Activated CD4-positive, alpha-beta T cell treated with anti-CD3 and anti-CD28 coated beads for 4 hours (primary cell): ENCODE measurements around the gene MYOM1.
A peak's percentile ranks its signal among the peaks of the same experiment; 100 is the strongest.
"Not testable (repeated sequence)": the region's sequence is repeated elsewhere in the genome, so short reads cannot be mapped to it uniquely, and the experiment has no call there.

Experiments used
- DNase-seq, 2 donors: peaks; one replicate each; pipeline ENCODE4 v3.0.0-alpha.2; 2020

Gene MYOM1

DNA sequence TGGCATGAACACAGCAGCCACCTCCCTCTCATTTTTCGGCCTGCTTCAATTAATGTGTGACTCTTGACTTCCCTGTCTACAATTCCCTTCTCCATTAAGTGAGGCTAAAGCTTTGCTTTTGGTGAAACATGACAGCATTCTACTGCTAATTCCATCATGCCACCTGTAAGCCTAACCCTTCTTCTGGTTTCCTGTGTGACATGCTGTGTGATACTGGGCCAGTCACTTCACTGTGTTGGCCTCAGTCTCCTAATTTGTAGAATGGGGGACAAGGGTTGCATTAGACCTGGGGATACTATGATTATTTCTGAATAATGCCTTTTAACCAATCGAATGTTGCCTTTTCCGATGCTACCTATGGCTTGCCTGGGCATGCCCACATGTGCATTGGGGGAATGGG lies 146.4 kb downstream of the MYOM1 start:
- not testable (repeated sequence) for DNase-seq

DNA sequence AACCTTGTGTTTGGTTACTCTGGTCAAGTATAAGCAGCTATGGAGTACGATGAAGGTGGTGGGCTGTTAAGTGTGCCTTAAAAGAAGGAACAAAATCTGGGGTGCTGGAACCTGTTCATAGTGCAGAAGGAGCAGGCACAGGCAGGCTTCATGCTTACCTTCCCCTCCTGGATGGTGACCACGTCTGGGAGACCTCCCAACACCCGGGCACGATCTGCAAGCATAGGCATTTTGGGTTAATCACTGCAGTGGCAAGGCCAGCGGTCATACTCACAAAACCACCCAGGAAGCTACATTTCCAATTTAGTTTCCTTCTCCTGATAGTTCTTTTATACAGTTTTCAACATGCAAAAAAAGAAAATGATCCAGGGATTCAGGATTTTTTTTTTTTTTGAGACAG lies 148.1 kb downstream of the MYOM1 start:
- DNase-seq, result no peak

DNA sequence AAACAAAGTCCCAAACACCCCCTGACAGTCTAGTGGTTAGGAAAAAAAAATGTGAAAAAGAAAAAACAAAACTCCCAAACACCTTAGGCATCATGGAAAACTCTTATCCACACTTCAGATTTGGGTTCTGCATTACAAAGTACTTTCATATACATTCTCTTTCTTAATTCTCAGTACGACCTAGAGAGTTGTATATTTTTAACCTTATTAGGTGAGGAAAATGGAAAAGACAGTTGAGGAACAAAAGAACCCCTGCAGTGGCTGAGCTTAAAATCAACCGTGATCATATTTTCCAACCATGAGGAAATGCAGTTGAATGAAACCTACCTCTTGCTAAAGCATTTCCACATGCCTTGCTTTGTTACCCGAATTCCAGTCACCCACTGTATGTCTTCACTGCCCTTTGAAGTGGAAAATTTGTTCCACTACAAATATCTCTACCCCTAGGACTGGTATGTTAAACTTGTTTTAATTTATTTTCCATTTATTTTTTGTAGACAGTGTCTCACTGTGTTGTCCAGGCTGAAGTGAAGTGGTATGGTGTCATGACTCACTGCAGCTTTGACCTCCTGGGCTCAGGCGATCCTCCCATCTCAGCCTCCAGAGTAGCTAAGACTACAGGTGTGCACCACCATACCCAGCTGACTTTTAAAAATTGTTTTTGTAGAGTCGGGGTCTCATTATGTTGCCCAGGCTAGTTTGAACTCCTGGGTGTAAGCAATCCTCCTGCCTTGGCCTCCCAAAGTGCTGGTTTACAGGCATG lies 149.9 kb downstream of the MYOM1 start:
- DNase-seq, result no peak

DNA sequence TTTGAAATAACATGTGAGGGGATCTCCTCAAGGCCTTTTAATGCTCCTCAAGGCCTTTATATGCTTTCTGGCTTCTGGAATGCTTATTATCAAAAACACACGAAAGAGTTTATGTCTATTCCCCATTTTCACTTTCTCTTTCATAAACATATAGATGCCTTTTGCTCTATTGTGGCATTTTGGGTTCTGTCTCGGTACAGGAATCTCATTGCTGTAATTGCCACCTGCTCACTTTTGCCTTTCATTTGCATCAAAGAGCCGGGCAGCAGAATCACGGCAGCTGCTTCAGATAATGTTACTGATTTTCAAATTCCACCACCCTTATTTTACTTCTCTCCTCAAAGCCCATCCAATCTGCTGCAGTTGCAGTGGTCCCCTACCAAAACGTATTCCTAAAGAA lies 152.0 kb downstream of the MYOM1 start:
- no peak for DNase-seq

DNA sequence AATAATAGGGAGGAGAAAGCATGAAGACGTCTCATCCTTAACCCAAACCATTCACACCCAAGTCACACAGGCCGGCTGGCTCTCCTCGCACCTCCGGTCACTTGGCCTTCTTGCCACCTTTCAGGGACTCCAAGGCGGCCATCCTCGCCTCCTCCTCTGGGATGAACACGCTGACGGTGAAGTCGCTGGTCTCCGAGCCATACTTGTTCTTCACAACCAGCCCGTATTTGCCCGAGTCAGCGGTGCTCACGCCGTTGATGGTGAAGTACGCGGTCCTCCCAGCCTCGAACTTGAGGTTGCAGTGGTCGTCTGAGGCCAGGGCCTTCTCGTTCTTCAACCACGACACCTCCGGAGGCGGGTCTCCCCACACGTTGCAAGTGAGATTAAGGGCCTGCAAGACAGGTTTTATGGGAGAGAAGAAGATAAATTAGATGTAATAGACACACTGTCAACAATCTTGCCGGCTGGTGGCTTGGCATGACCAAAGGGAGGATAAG lies 152.6 kb downstream of the MYOM1 start:
- DNase-seq, result no peak

DNA sequence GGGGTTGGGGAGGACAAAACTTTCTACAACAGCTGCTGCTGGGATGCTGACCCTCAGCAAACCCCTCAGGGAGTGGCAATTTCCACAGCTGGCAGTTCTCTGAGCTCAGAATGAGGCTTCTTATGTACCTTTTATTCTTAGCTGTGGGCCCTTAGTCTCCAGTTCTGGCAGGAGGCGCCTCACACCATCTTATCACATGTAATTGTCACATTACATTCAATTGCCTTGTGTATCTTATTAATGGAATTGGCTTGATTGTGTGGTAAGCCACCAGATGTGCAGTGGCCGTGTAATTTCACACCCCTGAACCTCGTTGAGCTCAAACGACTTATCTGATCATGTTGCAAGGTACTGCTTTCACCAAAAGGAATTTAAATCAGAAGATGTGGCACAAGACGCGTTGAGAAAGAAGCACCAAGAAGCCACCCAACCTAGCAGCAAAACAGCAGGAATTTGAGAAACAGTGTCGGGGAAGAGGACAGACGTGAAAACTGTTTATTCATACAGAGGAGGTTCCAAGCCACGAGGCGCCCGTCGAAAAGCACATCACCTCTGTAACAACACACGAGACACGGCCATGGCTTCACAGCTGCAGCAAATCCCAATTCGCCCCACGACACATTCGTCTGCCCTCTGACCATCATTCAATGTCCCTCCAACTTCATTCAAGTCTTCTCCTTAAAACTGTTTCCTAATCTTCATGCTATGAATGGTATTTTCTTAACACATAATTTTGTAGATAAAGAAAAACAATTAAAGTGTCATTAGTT lies 153.2 kb downstream of the MYOM1 start:
- DNase-seq, result no peak

DNA sequence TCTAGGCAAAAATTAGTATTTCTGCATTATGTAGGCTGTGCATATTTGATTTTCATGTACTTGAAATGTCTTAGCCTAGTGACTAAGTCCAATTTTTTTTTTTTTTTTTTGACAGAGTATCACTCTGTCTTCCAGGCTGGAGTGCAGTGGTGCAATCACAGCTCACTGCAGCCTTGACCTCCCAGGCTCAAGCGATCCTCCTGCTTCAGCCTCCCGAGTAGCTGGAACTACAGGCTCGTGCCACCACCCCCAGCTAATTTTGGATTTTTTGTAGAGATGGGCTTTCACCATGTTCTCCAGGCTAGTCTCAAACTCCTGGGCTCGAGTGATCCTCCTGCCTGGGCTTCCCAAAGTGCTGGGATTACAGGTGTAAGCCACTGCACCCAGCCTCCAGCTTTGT lies 156.0 kb downstream of the MYOM1 start:
- DNase-seq, result not testable (repeated sequence)

DNA sequence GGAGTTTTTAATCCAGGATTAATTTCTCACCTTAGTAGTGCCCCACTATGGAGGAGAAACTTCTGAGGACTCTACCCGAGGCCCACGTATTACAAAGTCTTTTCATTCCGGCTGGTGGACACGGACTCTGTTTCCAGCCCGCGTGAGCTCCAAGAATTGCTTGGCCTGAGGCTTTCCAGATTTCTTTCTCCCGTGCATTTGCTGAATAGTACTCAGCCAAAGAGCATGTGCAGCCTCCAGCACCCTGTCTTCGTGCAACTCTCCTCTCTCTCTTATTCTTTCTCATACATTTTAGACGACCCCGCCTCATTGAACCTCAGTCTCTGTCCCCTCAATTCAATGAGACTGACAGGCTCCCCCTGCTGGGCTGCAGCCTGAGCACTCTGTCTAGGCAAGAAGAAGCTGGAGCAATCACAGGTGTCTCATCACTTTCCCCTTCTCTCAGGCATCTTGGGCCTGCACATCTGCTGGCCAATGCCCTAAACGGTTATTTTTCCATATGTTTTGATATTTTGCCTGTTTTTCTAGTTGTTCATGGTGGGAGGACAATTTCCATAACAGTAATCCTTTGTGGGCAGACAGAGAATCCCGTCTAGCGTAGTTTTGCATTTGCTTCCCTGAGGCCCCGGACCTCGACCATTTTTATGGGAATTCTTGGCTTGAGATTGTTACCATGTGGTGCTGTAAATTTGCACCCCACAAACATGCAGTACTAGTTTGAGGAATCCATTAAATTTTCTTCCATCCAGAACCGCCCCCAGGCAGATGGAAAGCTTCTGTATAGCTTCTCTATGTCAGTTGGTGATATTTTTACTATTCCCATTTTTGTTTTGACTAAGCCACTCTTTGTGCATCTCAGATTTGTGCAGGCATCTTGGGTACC lies 156.7 kb downstream of the MYOM1 start:
- peak; percentile 70 to 71 for DNase-seq

DNA sequence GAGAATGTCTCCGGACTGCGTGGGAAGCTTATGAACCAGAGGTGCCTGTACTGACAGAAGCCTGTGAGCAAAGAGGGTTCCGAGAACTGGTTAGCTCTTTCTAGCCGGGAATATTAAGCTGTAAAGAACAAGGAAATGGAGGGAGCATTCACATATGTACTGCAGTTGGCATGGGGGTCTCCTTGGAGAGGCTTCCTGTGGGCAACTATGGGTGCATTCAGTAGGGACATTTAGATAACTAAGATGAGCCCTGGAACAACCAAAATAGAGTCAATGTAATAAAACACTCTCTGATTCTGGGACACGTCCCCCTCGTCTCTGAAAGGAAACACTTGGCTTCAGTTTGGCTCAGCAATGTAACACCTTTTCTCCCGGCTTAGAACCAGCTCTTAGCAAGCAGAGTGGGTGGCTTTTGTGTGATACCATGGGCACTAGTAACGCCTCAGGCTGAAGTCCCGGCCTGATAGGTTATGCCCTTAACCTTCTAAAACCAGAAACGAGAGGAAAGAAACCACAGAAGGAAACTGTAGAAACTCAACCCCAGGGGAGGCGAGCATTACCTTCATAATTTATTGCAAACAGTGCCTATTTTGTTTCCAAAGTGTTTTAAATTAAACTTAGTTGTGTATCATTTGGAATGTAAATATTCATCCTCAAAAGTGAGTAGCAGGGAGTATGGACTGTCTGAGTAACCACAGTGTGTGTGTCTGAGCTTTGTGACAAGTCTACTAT lies 158.0 kb downstream of the MYOM1 start:
- peak in 1 of 2 donors; percentile 25 for DNase-seq

DNA sequence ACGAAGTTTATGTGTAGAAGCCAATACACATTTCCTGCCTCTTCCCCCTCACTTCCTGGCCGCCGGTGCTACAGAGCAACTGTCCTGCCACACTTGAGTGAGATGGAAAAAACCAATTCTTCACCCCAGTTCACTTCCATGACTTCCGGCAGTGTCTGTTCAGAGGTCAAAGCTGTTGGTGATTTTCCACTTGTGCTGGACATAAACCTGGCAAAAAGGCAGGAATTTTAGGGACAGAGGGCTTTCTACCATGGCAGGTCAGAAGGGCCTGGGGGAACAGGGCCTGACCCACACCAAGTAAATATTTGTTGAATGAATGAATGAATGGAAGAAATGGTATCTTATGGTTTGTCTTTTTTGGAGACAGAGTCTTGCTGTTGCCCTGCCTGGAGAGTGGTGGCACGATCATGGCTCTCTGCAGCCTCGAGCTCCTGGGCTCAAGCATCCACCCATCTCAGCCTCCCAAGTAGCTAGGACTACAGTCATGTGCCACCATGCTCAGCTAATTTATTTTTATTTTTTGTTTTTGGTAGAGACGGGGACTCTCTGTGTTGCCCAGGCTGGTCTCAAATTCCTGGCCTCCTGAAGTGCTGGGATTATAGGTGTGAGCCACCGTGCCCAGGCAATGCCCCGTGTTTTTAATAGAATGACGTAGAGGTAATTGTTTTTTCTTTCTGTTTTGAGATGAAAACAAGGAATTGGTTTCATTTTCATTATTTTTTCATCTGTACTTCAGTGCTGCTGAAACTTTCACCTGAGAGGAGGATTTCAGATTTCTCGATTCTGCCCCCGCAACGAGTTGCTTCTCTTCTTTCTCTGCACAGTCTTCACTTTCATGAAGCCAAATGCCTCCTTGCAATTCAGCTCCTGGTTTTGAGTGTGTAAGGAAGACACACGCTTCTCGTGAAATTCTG lies 158.8 kb downstream of the MYOM1 start:
- peak; percentile 34 to 36 for DNase-seq

DNA sequence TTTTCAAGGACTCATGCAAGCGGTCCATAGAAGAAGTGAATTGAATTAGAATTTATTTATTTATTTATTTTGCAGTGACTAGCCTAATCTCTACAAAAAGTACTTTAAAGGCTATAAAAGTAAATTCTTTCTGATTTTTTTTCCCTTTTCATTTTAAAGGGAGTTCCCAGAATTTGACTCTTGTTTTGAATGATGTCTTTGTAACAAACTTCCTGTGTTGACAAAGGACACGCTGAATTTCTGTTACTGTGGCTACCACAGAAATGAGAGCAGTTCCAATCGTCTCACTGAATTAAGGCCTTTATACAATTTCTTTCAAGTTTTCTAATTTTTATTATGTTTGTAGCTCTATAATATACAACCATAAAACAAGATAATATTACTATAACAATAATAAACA lies 160.5 kb downstream of the MYOM1 start:
- no peak for DNase-seq

DNA sequence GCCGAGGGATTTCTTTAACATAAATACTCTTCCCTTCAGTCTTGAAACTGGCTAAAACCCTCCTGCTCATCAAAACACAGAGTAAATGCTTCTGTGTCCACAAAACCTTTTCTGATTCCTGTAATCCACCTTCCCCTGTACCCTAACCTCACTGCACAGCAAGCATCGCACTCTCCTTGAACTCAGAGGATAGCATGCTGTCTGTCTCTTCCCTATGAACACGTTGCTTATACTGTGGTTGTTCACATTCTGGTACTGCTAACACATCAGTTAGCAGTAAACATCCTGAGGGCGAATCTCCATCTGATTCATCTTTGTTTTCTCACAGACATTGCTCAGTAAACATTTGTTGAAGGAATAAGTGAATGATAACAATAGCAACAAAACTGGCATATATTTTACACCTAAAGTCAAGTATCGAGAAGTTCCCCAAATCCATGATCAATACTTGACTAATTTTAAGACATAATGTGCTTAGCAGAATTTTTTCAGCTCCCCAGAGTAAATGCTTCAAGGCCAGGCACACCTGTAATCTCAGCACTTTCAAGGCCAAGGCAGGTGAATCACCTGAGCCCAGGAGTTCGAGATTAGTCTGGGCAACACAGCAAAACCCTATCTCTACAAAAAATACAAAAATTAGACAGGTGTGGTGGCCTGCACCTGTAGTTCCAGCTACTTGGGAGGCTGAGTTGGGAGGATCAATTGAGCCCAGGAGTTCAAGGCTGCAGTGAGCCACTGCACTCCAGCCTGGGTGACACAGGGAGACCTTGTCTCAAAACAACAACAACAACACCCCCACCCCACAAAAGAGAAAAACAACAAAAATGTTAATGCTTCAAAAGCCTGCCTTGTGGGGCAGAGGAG lies 161.2 kb downstream of the MYOM1 start:
- DNase-seq, result no peak

DNA sequence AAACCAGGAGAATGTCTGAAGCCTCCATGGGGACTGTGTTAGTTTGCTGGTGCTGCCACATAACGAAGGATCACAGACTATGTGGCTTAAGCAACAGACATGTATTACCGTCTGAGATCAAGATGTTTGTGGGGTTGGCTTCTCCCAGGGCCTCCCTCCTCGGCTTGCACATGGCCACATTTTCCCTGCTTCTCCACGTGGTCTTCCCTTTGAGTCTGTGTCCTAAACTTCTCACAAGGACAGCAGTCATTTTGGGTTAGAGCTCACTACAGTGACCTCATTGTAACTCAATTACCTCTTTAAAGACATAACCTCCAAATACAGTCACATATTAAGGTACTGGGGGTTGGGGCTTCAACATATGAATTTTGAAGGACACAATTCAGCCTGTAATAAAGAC lies 162.2 kb downstream of the MYOM1 start:
- DNase-seq, result no peak

DNA sequence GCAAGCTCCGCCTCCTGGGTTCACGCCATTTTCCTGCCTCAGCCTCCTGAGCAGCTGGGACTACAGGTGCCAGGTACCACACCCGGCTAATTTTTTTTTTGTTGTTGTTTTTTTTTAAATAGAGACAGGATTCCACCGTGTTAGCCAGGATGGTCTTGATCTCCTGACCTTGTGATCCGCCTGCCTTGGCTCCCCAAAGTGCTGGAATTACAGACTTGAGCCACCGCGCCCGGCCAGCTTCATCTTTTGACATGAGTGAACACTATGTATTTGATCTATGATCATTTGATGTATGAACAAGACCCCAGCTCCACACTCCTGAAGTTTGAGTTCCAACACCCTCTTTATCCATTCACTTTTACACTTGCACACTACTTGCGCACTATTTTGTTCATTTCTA lies 163.5 kb downstream of the MYOM1 start:
- DNase-seq, result no peak

DNA sequence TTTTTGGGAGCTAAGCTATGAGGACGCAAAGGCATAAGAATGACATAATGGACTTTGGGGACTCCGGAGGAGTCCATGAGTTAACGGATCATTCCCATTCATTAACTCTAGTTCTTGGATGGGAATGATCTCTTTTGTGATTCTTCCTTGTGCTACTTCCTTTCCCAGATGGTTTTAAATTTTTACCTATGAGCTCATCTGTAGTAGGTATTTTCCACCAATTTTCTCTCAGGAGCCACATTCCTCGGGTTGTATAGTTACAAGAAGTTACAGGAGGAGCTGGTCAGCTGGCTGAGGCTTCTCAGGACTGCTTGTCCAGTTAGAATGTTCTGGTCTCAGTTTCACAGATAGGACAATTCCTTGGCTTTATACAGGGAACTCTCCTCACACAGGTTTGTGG lies 164.0 kb downstream of the MYOM1 start:
- DNase-seq, result no peak

DNA sequence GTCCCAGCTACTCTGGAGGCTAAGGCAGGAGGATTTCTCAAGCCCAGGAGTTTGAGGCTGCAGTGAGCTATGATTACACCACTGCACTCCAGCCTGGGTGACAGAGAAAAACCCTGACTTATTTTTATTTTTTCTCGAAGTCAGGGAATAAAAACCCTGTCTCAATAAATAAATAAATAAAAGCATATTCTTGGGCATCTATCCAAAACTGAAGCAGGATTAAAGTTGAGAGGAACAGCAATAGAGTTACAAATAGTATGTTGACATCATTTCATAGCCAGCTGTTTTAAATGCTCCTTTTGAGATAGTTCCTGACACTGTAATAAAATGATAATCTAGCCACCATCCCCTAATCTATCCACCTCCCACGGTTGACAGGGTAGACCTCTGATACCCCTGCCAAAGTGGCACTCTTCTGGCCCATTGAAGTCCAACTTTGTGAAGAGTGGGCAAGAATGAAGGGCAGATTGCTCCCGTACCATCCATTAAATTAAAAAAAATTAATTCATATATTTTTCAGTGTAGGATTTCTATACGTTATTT lies 164.5 kb downstream of the MYOM1 start:
- no peak for DNase-seq

DNA sequence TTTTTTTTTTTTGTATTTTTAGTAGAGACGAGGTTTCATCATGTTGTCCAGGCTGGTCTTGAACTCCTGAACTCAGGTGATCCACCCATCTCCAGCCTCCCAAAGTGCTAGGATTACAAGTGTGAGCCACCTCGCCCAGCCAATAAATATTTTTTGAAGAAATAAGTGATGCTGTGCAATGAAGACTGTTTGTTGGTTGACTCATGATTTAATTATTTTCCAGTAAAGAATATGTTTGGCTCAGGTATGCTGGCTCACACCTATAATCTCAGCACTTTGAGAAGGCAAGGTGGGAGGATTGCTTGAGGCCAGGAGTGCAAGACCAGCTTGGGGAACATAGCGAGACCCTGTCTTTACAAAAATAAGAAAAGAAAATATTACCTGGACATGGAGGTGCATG lies 165.0 kb downstream of the MYOM1 start:
- DNase-seq, result no peak

DNA sequence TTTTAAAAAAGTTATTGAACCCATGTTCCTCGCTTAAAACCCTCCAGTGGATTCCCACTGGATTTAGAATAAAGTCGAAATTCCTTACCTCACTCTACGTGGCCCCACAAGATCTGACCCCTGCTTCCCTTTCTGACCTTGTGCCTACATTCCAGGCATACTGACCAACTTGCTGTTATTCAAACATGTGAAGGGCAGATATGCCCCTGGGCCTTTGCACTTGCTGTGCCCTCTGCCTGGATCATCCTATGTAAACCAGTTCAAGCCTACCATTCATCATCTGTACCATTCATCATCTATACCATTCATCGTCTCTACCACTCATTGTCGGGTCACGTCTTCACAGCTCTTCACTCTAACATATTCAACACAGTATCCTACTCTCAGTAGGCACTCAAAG lies 165.6 kb downstream of the MYOM1 start:
- no peak for DNase-seq

DNA sequence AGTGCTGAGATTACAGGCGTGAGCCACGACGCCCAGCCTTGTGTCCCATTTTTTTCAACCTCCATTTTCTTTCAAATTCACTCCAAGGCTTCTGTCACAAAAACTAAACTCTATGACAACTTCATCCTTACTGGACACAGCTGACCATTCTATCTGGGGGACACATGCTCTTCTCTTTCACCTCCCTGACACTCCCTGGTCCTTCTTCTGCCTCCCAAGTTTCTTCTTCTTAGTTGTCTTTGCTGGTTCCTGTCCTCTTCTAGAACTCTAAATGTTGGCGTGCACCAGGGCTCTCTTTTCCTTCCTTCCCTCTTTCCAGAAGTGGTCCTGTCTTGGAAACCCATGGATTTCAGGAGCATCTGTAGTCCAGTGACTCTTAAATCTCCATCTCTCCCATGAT lies 166.7 kb downstream of the MYOM1 start:
- DNase-seq, result no peak

DNA sequence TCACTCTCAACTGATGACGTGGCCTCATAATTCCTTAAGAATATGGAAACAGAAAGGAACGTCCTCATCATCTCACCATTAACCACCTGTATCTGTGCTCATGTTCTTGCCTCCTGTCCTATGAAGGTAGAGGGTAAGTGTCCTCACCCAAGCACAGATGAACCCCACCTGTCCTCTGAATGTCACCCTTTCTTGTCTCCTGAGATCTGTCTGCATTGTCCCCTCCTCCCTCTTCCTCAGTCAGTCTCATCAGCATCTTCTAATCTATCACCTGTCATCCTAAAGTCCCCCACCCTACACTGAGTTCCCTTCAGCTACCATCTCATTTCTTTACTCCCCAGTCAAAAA lies 167.4 kb downstream of the MYOM1 start:
- DNase-seq, result no peak
